Parathyroid adenoma (tissue), 2 donors: ENCODE measurements around the gene SLC2A11.

ENCODE experiments used
- H2AFZ ChIP-seq: fragments of 300-600 bp; sonication (generic); one replicate; pipeline ENCODE4 v1.7.0; 2017; ENCODE audit warnings: antibody characterized with exemption, mild to moderate bottlenecking
- H3K27ac ChIP-seq: fragments of 300-600 bp; sonication (generic); one replicate; pipeline ENCODE4 v1.7.0; 2017
- H3K27me3 ChIP-seq: fragments of 300-600 bp; sonication (generic); one replicate; pipeline ENCODE4 v1.7.0; 2017; ENCODE audit warnings: low read length; ENCODE audit not compliant: control insufficient read depth, insufficient read depth
- H3K36me3 ChIP-seq: fragments of 300-600 bp; sonication (generic); one replicate; pipeline ENCODE4 v1.7.0; 2017; ENCODE audit warnings: low read length; ENCODE audit not compliant: control insufficient read depth, insufficient read depth
- H3K4me1 ChIP-seq: fragments of 300-600 bp; sonication (generic); one replicate; pipeline ENCODE4 v1.7.0; 2017; ENCODE audit warnings: control low read depth
- H3K4me2 ChIP-seq: fragments of 300-600 bp; sonication (generic); one replicate; pipeline ENCODE4 v1.7.0; 2017; ENCODE audit warnings: low read length
- H3K4me3 ChIP-seq: fragments of 300-600 bp; sonication (generic); one replicate; pipeline ENCODE4 v1.7.0; 2017; ENCODE audit warnings: low read depth, low read length
- H3K79me2 ChIP-seq: fragments of 300-600 bp; sonication (generic); one replicate; pipeline ENCODE4 v1.7.0; 2017; ENCODE audit warnings: control low read depth
- H3K9ac ChIP-seq: fragments of 300-600 bp; sonication (generic); one replicate; pipeline ENCODE4 v1.7.0; 2017; ENCODE audit warnings: mild to moderate bottlenecking
- H3K9me3 ChIP-seq: fragments of 300-600 bp; sonication (generic); one replicate; pipeline ENCODE4 v1.7.0; 2017; ENCODE audit warnings: low read length; ENCODE audit not compliant: control insufficient read depth
- TF ChIP-seq, protein P1 (sequence below): fragments of 300-600 bp; sonication (generic); IDR thresholded peaks from one replicate; pipeline ENCODE4 v1.7.0; 2017; ENCODE audit warnings: antibody characterized with exemption, mild to moderate bottlenecking
- donor health status: primary hyperparathyroidism.

Gene SLC2A11

DNA sequence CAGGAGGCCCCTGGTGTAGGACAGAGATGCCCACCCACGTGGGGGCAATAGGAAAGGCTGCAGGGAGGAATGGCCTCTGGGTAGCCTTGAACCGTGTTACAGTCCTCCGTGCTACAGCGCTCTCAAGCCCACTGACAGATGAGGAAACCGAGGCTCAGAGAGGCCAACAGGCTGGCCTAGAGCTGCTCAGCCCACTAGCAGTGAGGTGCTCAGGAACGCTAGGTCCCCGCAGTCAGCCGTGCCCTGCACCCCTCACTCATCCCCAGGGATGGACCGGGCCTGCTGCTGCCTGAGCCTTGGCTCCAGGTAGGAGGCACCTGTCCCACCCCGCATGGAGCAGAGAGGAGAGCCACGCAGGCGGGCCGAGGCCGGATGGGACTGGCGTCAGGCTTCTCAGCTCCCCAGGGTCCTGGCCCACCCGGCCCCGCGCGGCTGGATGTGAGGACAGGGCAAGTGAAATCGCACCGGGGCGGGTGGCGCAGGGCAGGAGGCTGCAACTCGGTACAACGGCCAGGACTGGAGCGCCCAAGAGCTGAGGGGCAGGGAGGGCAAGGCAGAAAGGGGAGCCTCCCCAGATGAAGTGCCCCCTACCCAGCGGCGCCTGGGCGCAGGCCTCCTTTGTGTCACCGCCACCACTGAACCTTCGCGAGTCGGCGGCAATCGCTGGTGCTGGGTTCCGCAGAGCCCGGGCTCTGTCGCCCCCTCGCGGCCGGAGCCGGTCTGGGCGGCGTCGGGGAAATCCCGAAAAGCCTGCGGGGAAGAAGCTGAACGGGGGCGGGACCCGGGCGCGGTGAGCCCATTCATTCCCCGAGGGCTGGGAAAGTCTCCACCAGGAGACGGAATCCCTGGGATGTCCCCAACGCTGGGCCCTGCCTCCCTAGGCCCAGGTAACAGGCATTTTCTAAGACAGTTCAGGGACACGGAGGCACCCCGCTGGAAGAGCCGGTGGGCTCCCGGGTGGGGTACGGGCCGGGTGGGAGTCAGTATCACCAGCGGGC, 8.4 kb upstream of the SLC2A11 start:
- H3K27ac ChIP-seq = no peak overlapping the region
- no peaks in the 10 kb centered on the region for H3K36me3 ChIP-seq
- no peaks in the 10 kb centered on the region for H3K27me3 ChIP-seq
- no peak overlapping the region for H3K4me2 ChIP-seq
- no peaks in the 10 kb centered on the region for H3K79me2 ChIP-seq
- no peak overlapping the region for H3K4me3 ChIP-seq
- H3K9ac ChIP-seq = no peak overlapping the region
- TF ChIP-seq, protein P1, sequence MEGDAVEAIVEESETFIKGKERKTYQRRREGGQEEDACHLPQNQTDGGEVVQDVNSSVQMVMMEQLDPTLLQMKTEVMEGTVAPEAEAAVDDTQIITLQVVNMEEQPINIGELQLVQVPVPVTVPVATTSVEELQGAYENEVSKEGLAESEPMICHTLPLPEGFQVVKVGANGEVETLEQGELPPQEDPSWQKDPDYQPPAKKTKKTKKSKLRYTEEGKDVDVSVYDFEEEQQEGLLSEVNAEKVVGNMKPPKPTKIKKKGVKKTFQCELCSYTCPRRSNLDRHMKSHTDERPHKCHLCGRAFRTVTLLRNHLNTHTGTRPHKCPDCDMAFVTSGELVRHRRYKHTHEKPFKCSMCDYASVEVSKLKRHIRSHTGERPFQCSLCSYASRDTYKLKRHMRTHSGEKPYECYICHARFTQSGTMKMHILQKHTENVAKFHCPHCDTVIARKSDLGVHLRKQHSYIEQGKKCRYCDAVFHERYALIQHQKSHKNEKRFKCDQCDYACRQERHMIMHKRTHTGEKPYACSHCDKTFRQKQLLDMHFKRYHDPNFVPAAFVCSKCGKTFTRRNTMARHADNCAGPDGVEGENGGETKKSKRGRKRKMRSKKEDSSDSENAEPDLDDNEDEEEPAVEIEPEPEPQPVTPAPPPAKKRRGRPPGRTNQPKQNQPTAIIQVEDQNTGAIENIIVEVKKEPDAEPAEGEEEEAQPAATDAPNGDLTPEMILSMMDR = peak; percentile 91
- peaks cover 8% of the 10 kb centered on the region for H3K4me1 ChIP-seq
- H2AFZ ChIP-seq = peak overlapping the region; percentile 82
- no peaks in the 10 kb centered on the region for H3K9me3 ChIP-seq

DNA sequence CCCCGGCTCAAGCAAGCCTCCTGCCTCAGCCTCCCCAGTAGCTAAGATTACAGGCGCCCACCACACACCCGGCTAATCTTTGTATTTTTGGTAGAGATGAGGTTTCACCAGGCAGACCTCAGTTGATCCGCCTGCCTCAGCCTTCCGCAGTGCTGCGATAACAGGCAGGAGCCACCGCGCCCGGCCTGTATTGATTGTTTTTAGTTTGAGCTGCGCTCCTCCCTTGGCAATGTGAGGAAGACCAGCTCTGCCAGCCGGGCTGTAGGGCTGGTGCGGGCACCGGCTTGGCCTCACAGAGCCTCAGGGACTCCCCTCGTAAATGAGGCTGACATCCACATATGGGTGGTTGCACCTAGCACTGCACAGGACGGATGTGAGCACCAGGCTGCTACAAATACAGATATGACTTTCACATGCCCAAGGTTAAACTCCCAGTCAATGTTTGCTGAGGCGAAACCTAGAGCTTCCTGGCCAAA, 7.5 kb upstream of the SLC2A11 start:
- Histone ChIP-seq H3K4me3 (no peak overlapping the region), H3K27ac (no peak overlapping the region), H3K36me3 (no peaks in the 10 kb centered on the region), H3K27me3 (no peaks in the 10 kb centered on the region), H3K4me1 (peaks cover 3% of the 10 kb centered on the region), H2AFZ (no peak overlapping the region), H3K4me2 (no peak overlapping the region), H3K9ac (no peak overlapping the region), H3K79me2 (no peaks in the 10 kb centered on the region), H3K9me3 (no peaks in the 10 kb centered on the region)
- TF ChIP-seq, protein P1 = no peak

DNA sequence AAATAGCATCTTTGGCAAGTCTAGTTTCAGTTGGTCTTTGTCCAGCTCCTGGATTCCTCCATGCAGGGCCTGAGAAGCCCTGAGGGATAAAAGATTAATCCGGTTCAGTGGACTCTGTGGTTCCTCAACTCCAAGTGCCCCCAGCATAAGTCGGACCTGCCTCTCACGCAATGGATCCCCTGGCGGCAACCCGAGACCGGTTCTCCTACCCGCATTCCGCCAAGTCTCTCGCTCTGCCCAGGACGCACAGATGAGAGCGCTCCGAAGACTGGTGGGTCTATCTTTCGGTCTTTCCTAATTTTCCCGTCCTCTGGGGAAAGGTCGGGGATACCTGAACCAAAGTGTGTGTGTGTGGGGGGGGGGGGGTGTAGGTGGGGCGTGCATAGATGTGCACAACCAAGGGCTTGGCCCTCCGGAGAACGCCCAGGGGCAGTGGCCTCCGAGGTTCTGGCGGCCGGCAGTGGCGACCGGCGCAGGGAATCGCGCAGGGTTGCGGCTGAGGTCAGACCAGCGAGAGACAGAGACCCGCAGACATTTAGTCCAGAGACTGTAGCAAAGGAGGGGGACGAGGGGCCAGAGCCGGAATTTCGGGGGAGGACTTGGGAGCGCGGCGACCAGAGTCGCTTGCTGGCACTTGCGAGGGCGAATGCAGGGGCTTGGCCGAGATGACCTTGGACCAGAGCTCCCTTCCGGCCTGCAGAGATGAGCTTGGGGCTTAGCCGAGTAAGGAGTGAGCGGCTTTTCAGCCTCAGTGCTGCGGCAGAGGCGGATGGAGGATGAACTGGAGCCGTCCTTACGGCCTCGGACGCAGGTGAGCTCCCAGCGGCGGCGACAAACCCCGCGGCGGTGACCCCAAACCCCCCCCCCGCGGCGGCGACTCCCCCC, 712 bp upstream of the SLC2A11 start:
- peak overlapping the region; percentile 98 for H2AFZ ChIP-seq
- H3K27me3 ChIP-seq = no peaks in the 10 kb centered on the region
- no peaks in the 10 kb centered on the region for H3K4me1 ChIP-seq
- peaks cover 2% of the 10 kb centered on the region for H3K79me2 ChIP-seq
- TF ChIP-seq, protein P1 = no peak
- H3K9me3 ChIP-seq = no peaks in the 10 kb centered on the region
- H3K36me3 ChIP-seq = no peaks in the 10 kb centered on the region
- H3K9ac ChIP-seq = no peak overlapping the region
- H3K4me2 ChIP-seq = peak overlapping the region; percentile 100
- H3K27ac ChIP-seq = peak overlapping the region; percentile 92
- H3K4me3 ChIP-seq = peak overlapping the region; percentile 89

DNA sequence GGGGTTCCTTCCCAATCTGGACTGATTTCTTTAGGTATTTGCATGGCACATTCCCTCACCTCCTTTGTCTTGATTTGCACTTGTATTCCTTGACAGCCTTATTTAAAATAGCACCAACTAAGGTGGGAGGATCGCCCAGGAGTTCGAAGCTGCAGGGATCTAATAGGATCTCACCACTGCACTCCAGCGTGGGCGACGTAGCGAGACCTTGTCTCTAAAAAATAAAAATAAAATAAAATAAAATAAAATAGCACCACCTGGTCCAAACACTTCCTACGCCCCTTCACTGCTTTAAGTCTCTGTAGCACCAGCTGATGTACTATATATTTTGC, 775 bp downstream of the SLC2A11 start:
- H3K4me2 ChIP-seq = peak overlapping the region; percentile 100
- H3K27me3 ChIP-seq = no peaks in the 10 kb centered on the region
- H3K9ac ChIP-seq = no peak overlapping the region
- H2AFZ ChIP-seq = peak overlapping the region; percentile 98
- H3K4me3 ChIP-seq = peak overlapping the region; percentile 89
- H3K4me1 ChIP-seq = no peaks in the 10 kb centered on the region
- no peaks in the 10 kb centered on the region for H3K36me3 ChIP-seq
- no peak overlapping the region for H3K27ac ChIP-seq
- TF ChIP-seq, protein P1 = no peak
- H3K9me3 ChIP-seq = no peaks in the 10 kb centered on the region
- peaks cover 5% of the 10 kb centered on the region for H3K79me2 ChIP-seq
